Esophagus muscularis mucosa (tissue), 4 donors: ENCODE measurements around the gene TMEM221.

Experiments used
- CTCF ChIP-seq, 3 experiments: fragments of 200-600 bp in 2 of 3; fragments of 450-650 bp in 1 of 3; sonication (generic) in 2 of 3; IDR thresholded peaks; one replicate each; pipeline ENCODE4 v1.5.1; 2017 to 2019; ENCODE audit warnings: antibody characterized with exemption in 3 of 3, mild to moderate bottlenecking in 2 of 3, moderate library complexity in 1 of 3
- EP300 ChIP-seq: sonication (generic); formaldehyde crosslinking; IDR thresholded peaks from one replicate; pipeline ENCODE4 v1.6.1; 2017; ENCODE audit warnings: antibody characterized with exemption
- POLR2A ChIP-seq: fragments of 450-650 bp; IDR thresholded peaks from one replicate; pipeline ENCODE4 v1.6.1; 2017; ENCODE audit warnings: antibody characterized with exemption, moderate library complexity, mild to moderate bottlenecking, low read depth
- POLR2AphosphoS5 ChIP-seq, 2 donors: sonication (generic); formaldehyde crosslinking; IDR thresholded peaks; one replicate each; pipeline ENCODE4 v1.6.1; 2017; ENCODE audit warnings: antibody characterized with exemption in 2 of 2

GRCh38 chr19:17415121-17415520, 33.3 kb downstream of the TMEM221 start:
- TF ChIP-seq CTCF (IDR thresholded peaks at IDR 0.05) (no peak), POLR2A (no peak), POLR2AphosphoS5 (IDR thresholded peaks at IDR 0.05) (no peak), EP300 (no peak)
